ENCODE results near the gene P2RX2.

The P2RX2 gene

DNA sequence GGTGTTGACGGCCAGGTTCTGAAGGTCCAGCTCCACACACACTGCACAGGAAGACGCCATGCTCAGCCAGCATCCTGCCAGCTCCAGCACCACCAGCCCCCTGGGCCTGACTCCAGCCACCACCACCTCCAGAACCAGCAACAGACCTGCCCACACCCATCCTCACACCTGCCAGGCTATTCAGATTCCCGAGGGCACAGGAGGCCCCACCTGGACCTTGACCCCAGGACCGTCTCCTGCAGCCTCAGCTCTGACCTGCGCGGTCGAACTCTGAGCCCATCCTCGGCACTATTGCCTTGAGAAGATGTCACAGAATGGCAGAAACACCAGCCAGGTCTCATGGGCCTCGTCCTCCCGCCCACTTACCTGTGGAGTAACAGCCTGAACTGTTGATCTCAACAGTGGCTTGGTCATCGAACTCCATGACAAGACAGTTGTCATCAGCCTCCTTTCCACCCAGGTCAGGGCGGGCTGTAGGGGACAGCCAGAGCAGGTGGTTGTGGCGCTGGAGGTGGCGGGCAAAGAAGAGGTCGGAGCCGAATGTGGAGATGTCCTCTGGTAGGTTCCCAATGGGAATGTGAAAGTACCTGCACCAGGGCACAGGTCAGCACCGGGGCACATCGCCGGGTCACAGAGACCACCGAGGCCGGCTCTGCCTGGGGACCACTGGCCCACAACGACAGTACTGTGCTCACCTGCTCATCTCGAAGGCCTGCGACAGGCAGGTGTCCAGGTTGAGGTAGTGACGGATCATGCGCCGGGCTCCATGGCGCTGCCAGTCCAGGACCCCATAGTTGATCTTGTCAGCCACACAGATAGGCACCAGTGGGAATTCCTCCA is 23.5 kb downstream of the P2RX2 start:
- Histone ChIP-seq H3K36me3 (ENCODE audit: control insufficient read depth, insufficient read depth, low read length) (peaks cover 88% of the 10 kb centered on the region), H3K9ac (ENCODE audit: low read length) (no peak overlapping the region), H3K27ac (ENCODE audit: low read depth, low read length) (no peak overlapping the region)

DNA sequence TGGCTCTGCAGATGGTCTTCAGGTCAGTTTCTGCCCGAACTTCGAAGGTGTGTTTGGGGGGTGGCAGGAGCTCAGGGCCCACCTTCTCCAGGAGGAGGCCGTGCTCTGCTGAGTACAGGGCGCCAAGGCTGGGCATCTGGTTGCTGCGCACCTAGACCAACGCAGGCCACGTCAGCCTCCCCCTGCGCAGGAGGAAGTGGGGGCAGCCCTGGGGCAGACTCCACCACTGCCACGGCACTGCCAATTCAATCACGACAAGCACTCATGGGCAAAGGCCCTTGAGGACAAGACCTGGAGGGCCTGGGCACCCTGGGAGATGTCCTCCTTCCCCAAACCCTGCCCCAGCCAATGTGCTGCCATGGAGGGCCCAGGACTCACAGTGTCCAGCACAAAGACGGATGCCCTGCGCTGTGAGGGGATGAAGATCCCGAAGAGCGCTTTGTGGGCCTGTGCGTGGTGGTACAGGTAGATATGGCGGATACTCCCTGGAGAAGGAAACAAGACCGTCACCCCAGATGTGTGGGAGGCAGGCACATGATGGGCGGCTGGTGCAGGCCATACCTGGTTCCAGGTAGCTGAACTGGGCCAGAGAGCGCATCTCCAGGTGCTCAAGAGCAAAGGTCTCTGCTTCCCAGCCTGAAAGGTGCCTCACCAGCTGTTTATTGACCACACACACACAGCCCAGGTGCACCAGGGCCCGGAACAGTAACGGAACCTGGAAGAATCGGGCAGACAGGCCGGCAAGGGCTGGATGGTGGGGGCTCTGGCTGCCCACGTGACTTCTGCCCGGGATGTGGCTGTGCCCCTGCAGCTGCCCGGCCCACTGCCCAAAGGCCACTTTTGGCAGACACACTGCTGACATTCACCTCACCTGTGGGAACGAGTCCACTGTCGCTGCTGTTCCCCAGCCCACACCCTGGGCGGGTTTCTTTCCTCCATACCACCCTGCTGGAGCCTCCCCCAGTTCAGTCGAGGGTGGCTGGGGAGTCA is 24.6 kb downstream of the P2RX2 start:
- Histone ChIP-seq H3K9ac (ENCODE audit: low read length) (no peak overlapping the region), H3K4me1 (ENCODE audit: control insufficient read depth, insufficient read depth, low read length) (no peaks in the 10 kb centered on the region), H3K4me3 (ENCODE audit: low read depth, low read length) (no peak overlapping the region), H3K27ac (ENCODE audit: low read depth, low read length) (no peak overlapping the region), H3K36me3 (ENCODE audit: control insufficient read depth, insufficient read depth, low read length) (peaks cover 88% of the 10 kb centered on the region), H3K9me3 (ENCODE audit: control insufficient read depth, insufficient read depth, low read depth, low read length) (no peaks in the 10 kb centered on the region), H3K27me3 (ENCODE audit: control insufficient read depth, insufficient read depth, low read length) (no peaks in the 10 kb centered on the region)

More for the DNA sequence above, 23.5 kb downstream of the P2RX2 start:
- Histone ChIP-seq H3K9me3 (ENCODE audit: control insufficient read depth, insufficient read depth, low read depth, low read length) (no peaks in the 10 kb centered on the region), H3K4me3 (ENCODE audit: low read depth, low read length) (no peak overlapping the region), H3K27me3 (ENCODE audit: control insufficient read depth, insufficient read depth, low read length) (no peaks in the 10 kb centered on the region), H3K4me1 (ENCODE audit: control insufficient read depth, insufficient read depth, low read length) (no peaks in the 10 kb centered on the region)

DNA sequence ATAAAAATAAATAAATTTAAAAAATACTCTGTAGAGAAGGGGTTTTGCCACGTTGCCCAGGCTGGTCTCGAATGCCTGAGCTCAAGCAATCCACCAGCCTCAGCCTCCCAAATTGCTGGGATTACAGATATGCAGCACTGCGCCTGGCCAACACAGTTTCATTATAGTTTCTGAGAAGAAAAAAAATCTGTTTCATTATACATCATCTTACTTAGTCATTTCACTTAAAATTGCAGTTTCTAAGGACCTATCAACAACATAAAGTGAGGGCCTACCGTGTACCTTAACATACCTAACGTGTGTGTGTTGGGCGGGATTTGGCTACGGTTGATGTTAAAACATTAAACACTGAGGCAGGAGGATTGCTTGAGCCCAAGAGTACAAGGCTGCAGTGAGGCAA is 28.3 kb downstream of the P2RX2 start:
- H3K27ac ChIP-seq (ENCODE audit: low read depth, low read length), result no peak overlapping the region
- no peaks in the 10 kb centered on the region for H3K4me1 ChIP-seq (ENCODE audit: control insufficient read depth, insufficient read depth, low read length)
- no peak overlapping the region for H3K9ac ChIP-seq (ENCODE audit: low read length)
- no peaks in the 10 kb centered on the region for H3K27me3 ChIP-seq (ENCODE audit: control insufficient read depth, insufficient read depth, low read length)
- H3K9me3 ChIP-seq (ENCODE audit: control insufficient read depth, insufficient read depth, low read depth, low read length), result no peaks in the 10 kb centered on the region
- H3K4me3 ChIP-seq (ENCODE audit: low read depth, low read length), result no peak overlapping the region
- H3K36me3 ChIP-seq (ENCODE audit: control insufficient read depth, insufficient read depth, low read length), result peaks cover 89% of the 10 kb centered on the region

DNA sequence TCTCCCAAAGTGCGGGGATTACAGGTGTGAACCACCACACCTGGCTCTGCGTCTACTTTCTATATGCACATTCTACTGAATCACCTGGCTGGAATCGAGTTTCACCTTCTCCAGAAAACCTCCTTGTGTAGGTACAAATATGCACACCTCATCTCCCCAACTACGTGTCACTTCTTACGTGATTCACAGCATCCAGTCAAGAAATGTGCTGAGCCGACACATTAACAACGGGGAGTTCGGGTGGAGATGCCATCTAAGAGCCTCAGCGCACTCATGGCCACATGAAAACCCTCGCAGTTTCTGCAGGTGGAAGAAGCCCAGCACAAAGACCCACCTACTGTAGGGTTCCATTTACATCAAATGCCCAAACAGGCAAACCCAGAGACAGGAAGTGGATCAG is 29.3 kb downstream of the P2RX2 start:
- Histone ChIP-seq H3K27ac (ENCODE audit: low read depth, low read length) (no peak overlapping the region), H3K4me1 (ENCODE audit: control insufficient read depth, insufficient read depth, low read length) (no peaks in the 10 kb centered on the region), H3K27me3 (ENCODE audit: control insufficient read depth, insufficient read depth, low read length) (no peaks in the 10 kb centered on the region), H3K4me3 (ENCODE audit: low read depth, low read length) (no peak overlapping the region), H3K9ac (ENCODE audit: low read length) (no peak overlapping the region), H3K9me3 (ENCODE audit: control insufficient read depth, insufficient read depth, low read depth, low read length) (no peaks in the 10 kb centered on the region), H3K36me3 (ENCODE audit: control insufficient read depth, insufficient read depth, low read length) (peaks cover 89% of the 10 kb centered on the region)

DNA sequence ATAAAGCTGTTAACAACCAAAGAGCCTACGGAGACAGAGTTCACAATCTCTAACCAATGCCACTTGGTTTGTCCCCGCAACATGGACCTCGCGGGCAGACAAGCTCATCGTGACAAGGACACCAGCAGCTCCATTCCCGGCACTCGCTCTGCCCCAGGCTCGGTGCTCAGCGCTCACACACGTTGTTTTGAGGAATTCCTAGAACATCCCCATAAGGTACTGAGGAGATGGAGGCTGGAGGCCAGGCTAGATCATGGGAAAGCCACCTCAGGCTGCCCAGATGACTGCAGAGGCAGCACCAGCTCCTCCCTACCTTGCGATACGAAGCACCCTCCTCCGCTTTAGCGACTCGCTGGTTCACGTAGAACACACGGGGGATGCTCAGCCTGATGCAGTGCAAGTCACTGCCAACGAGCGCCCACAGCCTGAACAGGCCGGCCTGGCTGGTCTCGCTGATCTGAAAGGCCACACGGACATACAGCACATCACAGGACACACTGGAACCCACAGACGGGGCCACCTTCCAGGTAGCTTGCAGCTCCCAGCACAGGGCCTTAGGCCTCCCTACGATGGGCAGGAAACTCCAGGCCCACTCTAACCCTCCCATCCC is 30.1 kb downstream of the P2RX2 start:
- Histone ChIP-seq H3K36me3 (ENCODE audit: control insufficient read depth, insufficient read depth, low read length) (peaks cover 89% of the 10 kb centered on the region), H3K9ac (ENCODE audit: low read length) (no peak overlapping the region), H3K9me3 (ENCODE audit: control insufficient read depth, insufficient read depth, low read depth, low read length) (no peaks in the 10 kb centered on the region)

DNA sequence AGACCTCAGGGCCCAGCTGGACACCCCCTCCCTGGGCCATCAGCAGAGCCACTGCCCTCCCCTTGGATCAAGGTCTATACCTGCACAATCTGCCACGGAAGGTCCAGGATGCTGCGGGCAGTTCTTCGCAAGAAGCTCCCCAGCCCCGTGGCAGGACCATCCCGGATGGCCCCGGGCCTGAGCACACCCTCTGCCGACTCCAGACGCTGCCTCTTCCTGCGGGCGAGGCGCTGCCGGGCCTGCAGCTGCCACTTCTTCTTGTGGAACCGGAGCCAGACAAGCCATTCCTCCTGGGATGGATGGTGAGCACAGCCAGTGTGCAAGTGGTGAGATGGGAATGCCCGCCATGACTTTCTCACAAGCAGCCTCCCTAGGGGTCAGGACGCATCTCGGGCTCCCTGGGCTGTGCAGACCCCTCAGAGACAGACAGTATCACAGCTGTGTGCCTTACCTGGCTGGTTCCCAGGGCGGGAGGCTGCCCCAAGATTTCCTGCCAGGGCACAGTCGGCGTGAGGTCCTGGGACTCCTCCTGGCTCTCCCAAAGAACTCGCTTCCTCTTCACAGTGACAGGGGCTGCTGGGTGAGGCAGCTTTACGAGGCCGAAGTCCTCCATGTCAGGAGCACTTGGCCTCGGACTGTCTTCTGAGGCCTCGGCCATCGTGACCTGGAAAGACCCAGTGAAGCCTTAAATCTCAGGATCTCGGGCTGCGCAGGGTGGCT is 30.8 kb downstream of the P2RX2 start:
- Histone ChIP-seq H3K36me3 (ENCODE audit: control insufficient read depth, insufficient read depth, low read length) (peaks cover 89% of the 10 kb centered on the region), H3K27me3 (ENCODE audit: control insufficient read depth, insufficient read depth, low read length) (no peaks in the 10 kb centered on the region), H3K9ac (ENCODE audit: low read length) (no peak overlapping the region), H3K4me3 (ENCODE audit: low read depth, low read length) (no peak overlapping the region), H3K9me3 (ENCODE audit: control insufficient read depth, insufficient read depth, low read depth, low read length) (no peaks in the 10 kb centered on the region), H3K27ac (ENCODE audit: low read depth, low read length) (no peak overlapping the region), H3K4me1 (ENCODE audit: control insufficient read depth, insufficient read depth, low read length) (no peaks in the 10 kb centered on the region)

More for the DNA sequence above, 30.1 kb downstream of the P2RX2 start:
- Histone ChIP-seq H3K27me3 (ENCODE audit: control insufficient read depth, insufficient read depth, low read length) (no peaks in the 10 kb centered on the region), H3K4me3 (ENCODE audit: low read depth, low read length) (no peak overlapping the region), H3K27ac (ENCODE audit: low read depth, low read length) (no peak overlapping the region), H3K4me1 (ENCODE audit: control insufficient read depth, insufficient read depth, low read length) (no peaks in the 10 kb centered on the region)

DNA sequence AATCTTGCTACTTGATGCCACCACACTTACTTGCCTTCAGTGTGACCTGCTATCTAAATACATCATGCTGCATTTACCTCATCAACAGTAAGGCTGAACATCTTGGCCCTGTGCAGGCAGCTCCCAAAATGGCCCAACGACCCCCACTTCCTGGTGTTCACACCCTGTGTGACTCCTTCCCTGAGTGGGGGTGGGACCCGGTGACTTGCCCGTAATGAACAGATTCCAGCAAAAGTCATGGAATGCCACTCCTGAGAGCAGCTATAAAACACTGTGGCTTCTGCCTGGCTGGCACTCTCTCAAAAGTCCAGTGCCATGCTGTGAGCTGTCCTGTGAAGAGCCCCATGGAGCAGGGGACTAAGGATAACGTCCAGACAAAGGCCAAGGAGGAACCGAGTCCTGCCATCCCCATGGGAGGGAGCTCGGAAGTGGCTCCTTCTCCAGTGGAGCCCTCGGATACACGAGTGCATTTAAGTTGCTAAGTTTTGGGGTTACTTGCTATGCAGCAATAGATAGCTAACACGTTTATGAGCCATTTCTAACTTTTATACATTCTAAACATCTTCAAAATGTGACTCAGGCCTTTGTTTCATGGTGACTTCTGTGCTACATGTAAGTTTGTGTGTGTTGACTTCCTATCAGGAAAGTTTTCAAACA is 33.0 kb downstream of the P2RX2 start:
- Histone ChIP-seq H3K4me1 (ENCODE audit: control insufficient read depth, insufficient read depth, low read length) (no peaks in the 10 kb centered on the region), H3K27me3 (ENCODE audit: control insufficient read depth, insufficient read depth, low read length) (no peaks in the 10 kb centered on the region), H3K4me3 (ENCODE audit: low read depth, low read length) (no peak overlapping the region), H3K9ac (ENCODE audit: low read length) (no peak overlapping the region), H3K9me3 (ENCODE audit: control insufficient read depth, insufficient read depth, low read depth, low read length) (no peaks in the 10 kb centered on the region), H3K36me3 (ENCODE audit: control insufficient read depth, insufficient read depth, low read length) (peaks cover 95% of the 10 kb centered on the region), H3K27ac (ENCODE audit: low read depth, low read length) (no peak overlapping the region)

DNA sequence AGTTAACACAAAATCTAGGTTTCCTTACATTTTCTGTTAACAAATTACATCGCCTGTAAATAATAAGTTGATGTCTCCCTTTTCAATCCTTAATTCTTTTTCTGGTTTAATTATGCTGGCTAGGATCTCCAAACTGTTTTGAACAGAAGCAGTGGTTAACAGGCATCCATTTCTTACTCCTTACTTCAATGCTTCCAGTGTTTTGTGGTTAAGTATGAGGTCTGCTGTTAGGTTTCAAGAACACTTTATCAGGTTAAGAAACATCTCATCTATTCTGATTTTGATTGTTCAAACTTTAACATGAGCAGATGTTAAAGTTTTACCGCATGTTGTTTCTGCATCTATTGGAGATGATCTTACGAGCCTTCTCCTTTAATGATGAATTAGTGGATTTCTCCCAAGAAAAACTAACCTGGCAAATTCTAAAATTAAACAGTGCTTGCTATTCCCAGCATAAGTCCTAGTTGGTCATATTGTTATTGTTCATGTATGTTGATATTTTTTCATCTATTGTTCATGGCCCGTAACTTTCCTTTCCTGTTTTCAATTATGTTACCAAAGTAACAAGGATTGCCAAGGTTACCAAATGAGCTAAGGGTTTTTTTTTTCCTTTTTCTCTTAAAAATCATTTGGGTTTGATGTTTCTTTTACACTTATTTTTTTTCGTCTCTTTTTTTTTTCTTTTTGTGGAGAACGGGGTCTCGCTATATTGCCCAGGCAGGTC is 35.2 kb downstream of the P2RX2 start:
- Histone ChIP-seq H3K27me3 (ENCODE audit: control insufficient read depth, insufficient read depth, low read length) (no peaks in the 10 kb centered on the region), H3K9me3 (ENCODE audit: control insufficient read depth, insufficient read depth, low read depth, low read length) (no peaks in the 10 kb centered on the region), H3K36me3 (ENCODE audit: control insufficient read depth, insufficient read depth, low read length) (peaks cover 96% of the 10 kb centered on the region), H3K4me1 (ENCODE audit: control insufficient read depth, insufficient read depth, low read length) (no peaks in the 10 kb centered on the region), H3K9ac (ENCODE audit: low read length) (no peak overlapping the region), H3K27ac (ENCODE audit: low read depth, low read length) (no peak overlapping the region), H3K4me3 (ENCODE audit: low read depth, low read length) (no peak overlapping the region)

DNA sequence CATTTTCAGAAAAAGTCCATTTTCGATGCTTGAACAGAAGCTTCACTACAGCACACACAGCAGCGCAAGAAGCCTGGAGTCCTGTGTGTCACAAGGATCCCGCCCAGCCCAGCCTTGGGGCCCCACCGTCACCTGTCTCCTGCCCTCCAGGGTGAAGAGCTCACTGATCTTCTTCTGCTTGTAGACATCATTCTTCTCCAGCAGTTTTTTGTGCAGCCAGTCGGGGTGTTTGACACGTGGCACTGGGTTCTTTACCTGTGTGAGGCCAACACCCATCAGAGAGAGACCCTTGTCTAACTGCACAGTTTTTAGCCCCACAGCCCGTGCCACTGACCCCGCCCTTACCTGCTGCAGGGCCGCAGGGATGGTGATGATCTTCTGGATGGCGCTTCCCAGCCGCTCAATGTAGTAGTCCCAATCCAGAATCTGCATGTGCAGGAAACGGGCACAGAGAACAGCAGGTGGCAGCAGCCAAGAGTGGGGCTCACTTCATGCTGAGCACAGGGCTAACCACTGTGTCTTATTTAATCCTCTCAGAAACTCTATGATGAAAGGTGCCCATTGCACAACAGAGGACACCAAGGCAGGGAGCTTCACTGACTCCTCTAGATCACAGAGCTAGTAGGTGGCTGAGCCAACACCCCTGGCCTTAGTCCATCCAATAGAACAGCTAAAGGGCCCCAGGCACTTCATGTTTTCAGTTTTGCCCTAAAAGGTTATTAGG is 38.6 kb downstream of the P2RX2 start:
- no peaks in the 10 kb centered on the region for H3K4me1 ChIP-seq (ENCODE audit: control insufficient read depth, insufficient read depth, low read length)
- H3K36me3 ChIP-seq (ENCODE audit: control insufficient read depth, insufficient read depth, low read length), result peaks cover 98% of the 10 kb centered on the region
- H3K4me3 ChIP-seq (ENCODE audit: low read depth, low read length), result no peak overlapping the region
- no peaks in the 10 kb centered on the region for H3K9me3 ChIP-seq (ENCODE audit: control insufficient read depth, insufficient read depth, low read depth, low read length)
- no peak overlapping the region for H3K9ac ChIP-seq (ENCODE audit: low read length)
- H3K27me3 ChIP-seq (ENCODE audit: control insufficient read depth, insufficient read depth, low read length), result no peaks in the 10 kb centered on the region
- no peak overlapping the region for H3K27ac ChIP-seq (ENCODE audit: low read depth, low read length)

All from HUES6 (cell line).